Measurements from ENCODE around the gene TCL1B. TPM values are rescaled to one million over a fixed set of nuclear protein-coding genes. Genes with fewer than 3 reads are reported as not detected.

TCL1B gene
- total RNA-seq, 4 donors from 2014 or later: not detected

DNA sequence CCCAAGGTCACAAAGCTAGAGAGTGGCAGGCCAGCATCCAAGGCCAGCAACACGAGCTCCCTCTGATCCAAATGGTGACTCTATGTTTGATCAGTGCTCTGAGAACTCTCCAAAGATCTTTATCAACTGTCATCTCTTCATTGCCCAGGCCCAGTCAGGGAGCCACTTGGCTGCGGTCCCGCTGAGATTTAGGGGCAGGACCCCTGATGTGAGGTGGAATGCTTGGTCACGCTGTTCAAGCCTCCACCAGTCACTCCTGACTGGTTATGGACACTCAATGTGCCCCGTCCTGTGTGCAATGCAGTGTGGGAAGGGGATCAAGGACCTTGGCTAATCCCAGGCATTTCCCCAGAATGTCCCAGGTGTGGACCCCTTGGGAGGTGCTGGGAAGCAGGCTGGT is 19.8 kb upstream of the TCL1B start:
- no peak for DNase-seq
- H3K27me3 ChIP-seq: no peaks in the 10 kb centered on the region
- ATAC-seq: no peak
- no peaks in the 10 kb centered on the region for H3K4me1 ChIP-seq
- no peak for TF ChIP-seq POLR2A (IDR thresholded peaks at IDR 0.05)
- no peaks in the 10 kb centered on the region for H3K9me3 ChIP-seq
- H3K4me3 ChIP-seq: no peak overlapping the region
- H3K36me3 ChIP-seq: no peaks in the 10 kb centered on the region
- no peak overlapping the region for H3K27ac ChIP-seq
- intact Hi-C loops (cut with DNase I; ENCODE audit: low total_unique reads) (no loop called here), in situ Hi-C loops (cut with MboI; ENCODE audit: low sequenced_read_pairs in 4 of 4) (no loop called here)

DNA sequence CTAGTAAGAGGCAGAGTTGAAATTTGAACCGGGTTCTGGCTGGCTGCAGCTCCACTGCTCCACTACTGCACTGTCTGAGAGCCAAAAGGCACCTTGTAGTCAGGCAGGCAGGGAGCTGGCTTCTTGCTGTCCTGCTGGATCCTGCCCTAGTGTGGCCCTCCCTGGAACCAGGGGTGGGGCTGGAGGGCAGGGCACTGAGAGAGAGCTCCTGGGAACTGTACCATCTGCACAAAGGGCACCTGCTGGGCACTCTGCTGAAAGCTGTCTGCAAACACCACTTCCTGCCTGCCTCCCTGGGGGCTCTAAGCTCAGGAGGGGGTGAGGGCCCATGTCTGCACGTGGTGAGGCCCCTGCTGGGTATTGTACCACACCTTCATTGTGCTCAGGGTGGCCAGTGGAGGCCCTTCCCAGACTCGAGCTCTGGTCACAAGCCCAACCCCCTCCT is 19.0 kb upstream of the TCL1B start:
- DNase-seq (no peak), ATAC-seq (no peak)
- Histone ChIP-seq H3K9me3 (no peaks in the 10 kb centered on the region), H3K27me3 (no peaks in the 10 kb centered on the region), H3K4me1 (no peaks in the 10 kb centered on the region), H3K4me3 (no peak overlapping the region), H3K27ac (no peak overlapping the region), H3K36me3 (no peaks in the 10 kb centered on the region)
- intact Hi-C loops (cut with DNase I; ENCODE audit: low total_unique reads) (no loop called here), in situ Hi-C loops (cut with MboI; ENCODE audit: low sequenced_read_pairs in 4 of 4) (no loop called here)
- TF ChIP-seq CTCF (IDR thresholded peaks at IDR 0.05 in 4 of 5, conservative IDR thresholded peaks at IDR 0.05 in 1 of 5): no peak
- no peak for TF ChIP-seq POLR2A (IDR thresholded peaks at IDR 0.05)

DNA sequence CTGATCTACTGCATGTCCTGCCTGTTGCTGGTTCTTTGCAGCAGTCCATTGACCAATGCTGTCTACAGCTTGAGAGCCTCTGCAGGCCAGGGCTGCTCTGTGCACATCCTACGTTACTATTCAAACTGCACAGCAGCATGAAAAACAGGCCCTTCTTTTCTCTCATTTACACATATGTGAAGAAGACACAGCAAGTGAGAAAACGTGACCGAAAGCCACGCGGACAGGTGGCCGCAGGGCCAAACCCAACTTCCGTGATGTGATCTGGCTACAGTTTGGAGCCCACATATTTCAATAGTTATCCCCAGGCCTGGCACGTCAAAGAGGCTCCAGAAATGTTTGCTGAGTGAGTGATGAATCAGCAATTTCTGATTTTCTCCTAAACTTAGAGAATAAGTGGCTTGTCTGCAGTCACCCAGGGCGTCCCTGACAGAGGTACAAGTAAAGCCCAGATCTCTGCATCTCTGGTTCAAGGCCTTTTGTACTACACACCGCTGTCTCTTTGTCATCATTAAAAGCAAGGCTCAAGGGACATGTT is 17.9 kb upstream of the TCL1B start:
- H3K36me3 ChIP-seq: no peaks in the 10 kb centered on the region
- no peaks in the 10 kb centered on the region for H3K27me3 ChIP-seq
- no peaks in the 10 kb centered on the region for H3K9me3 ChIP-seq
- in situ Hi-C loops (cut with MboI; ENCODE audit: low sequenced_read_pairs in 4 of 4) (no loop called here), intact Hi-C loops (cut with DNase I; ENCODE audit: low total_unique reads) (no loop called here)
- H3K4me3 ChIP-seq: no peak overlapping the region
- ATAC-seq (no peak), DNase-seq (no peak)
- no peaks in the 10 kb centered on the region for H3K4me1 ChIP-seq
- TF ChIP-seq POLR2A (IDR thresholded peaks at IDR 0.05) (no peak), CTCF (IDR thresholded peaks at IDR 0.05 in 4 of 5, conservative IDR thresholded peaks at IDR 0.05 in 1 of 5) (no peak)
- H3K27ac ChIP-seq: no peak overlapping the region

- in situ Hi-C loops (cut with MboI; ENCODE audit: low sequenced_read_pairs in 4 of 4) (loop anchor here in 1 of 4 donors (25.0 kb wide), 1 partner anchor 237 kb away; no protein-coding TSS in a partner anchor), intact Hi-C loops (cut with DNase I; ENCODE audit: low total_unique reads) (no loop called here)
- DNase-seq (no peak), ATAC-seq (no peak)
- Histone ChIP-seq H3K36me3 (no peaks in the 10 kb centered on the region), H3K9me3 (no peaks in the 10 kb centered on the region), H3K27me3 (peaks cover 0 to 10% (median 0%) of the 10 kb centered on the region in 3 donors), H3K27ac (no peak overlapping the region), H3K4me1 (no peaks in the 10 kb centered on the region), H3K4me3 (no peak overlapping the region)
- TF ChIP-seq CTCF (IDR thresholded peaks at IDR 0.05 in 4 of 5, conservative IDR thresholded peaks at IDR 0.05 in 1 of 5) (no peak), POLR2A (IDR thresholded peaks at IDR 0.05) (no peak)
Observed at GRCh38 chr14:95674613-95675012, 11.6 kb upstream of the TCL1B start.

GRCh38 chr14:95675486-95675885 is 10.7 kb upstream of the TCL1B start:
- DNase-seq: no peak
- H3K27me3 ChIP-seq: peaks cover 0 to 10% (median 0%) of the 10 kb centered on the region in 3 donors
- no peaks in the 10 kb centered on the region for H3K9me3 ChIP-seq
- TF ChIP-seq POLR2A (IDR thresholded peaks at IDR 0.05) (no peak), CTCF (IDR thresholded peaks at IDR 0.05 in 4 of 5, conservative IDR thresholded peaks at IDR 0.05 in 1 of 5) (no peak)
- intact Hi-C loops (cut with DNase I; ENCODE audit: low total_unique reads) (no loop called here), in situ Hi-C loops (cut with MboI; ENCODE audit: low sequenced_read_pairs in 4 of 4) (loop anchor here in 1 of 4 donors (25.0 kb wide), 1 partner anchor 238 kb away; no protein-coding TSS in a partner anchor)
- H3K4me1 ChIP-seq: no peaks in the 10 kb centered on the region
- H3K4me3 ChIP-seq: no peak overlapping the region
- no peak for ATAC-seq
- H3K36me3 ChIP-seq: no peaks in the 10 kb centered on the region
- no peak overlapping the region for H3K27ac ChIP-seq
